Sciatic nerve (tissue), 2 donors: Measurements from ENCODE around the gene ITGAD. TPM values are rescaled to one million over a fixed set of nuclear protein-coding genes. Genes with fewer than 3 reads are reported as not detected.
A peak's percentile ranks its signal among the peaks of the same experiment; 100 is the strongest.

ENCODE experiments used
- ATAC-seq: fragments of 200-7000 bp; cut with Tn5 transposase; one replicate; pipeline ENCODE4 v1.9.1; 2020; ENCODE audit warnings: mild to moderate bottlenecking, moderate library complexity
- DNase-seq: peaks from one replicate; pipeline ENCODE4 v3.0.0-alpha.2; 2020; ENCODE audit warnings: low spot score
- intact Hi-C: fragments of 100-400 bp; cut with DNase I; formaldehyde crosslinking; loops from one replicate; pipeline ENCODE4 v1.14.2; 2022
- total RNA-seq: library from RNA; stranded (reverse); fragmentation: NEBNext Ultra II Directional; extraction: Animal tissue kit (Norgen Biotek cat#: 25700); gene quantifications from one replicate; pipeline ENCODE4 v1.2.1, GENCODE V29; 2021
- donor health status: DM: no; HTN: no; CAD: no.
- donor health status: DM: no; HTN: no; CAD: no.

The ITGAD gene
- total RNA-seq, 1 donor from 2014 or later = 0.89 TPM

- intact Hi-C loops = no loop called here
Measured at GRCh38 chr16:31451201-31451600, 58.1 kb downstream of the ITGAD start.

GRCh38 chr16:31451681-31452351 lies 58.7 kb downstream of the ITGAD start:
- intact Hi-C loops = no loop called here
- ATAC-seq = peak; percentile 72
- no peak for DNase-seq

More at GRCh38 chr16:31451201-31451600, 58.1 kb downstream of the ITGAD start:
- DNase-seq (no peak), ATAC-seq (no peak)

GRCh38 chr16:31452631-31453106 lies 59.5 kb downstream of the ITGAD start:
- ATAC-seq (peak; percentile 81), DNase-seq (no peak)
- intact Hi-C loops = no loop called here

- ATAC-seq (peak; percentile 25), DNase-seq (peak; percentile 60)
- intact Hi-C loops = no loop called here
Measured at GRCh38 chr16:31453255-31454204, 60.4 kb downstream of the ITGAD start.

- DNase-seq (peak; percentile 60), ATAC-seq (no peak)
- intact Hi-C loops = no loop called here
Measured at GRCh38 chr16:31455601-31456314, 62.6 kb downstream of the ITGAD start.

- no peak for ATAC-seq
- intact Hi-C loops = no loop called here
- DNase-seq = no peak
Measured at GRCh38 chr16:31456988-31457360, 63.8 kb downstream of the ITGAD start.

GRCh38 chr16:31458073-31458843 lies 65.1 kb downstream of the ITGAD start:
- peak; percentile 84 for DNase-seq
- intact Hi-C loops = no loop called here
- peak; percentile 6 for ATAC-seq

GRCh38 chr16:31458844-31459686 lies 65.9 kb downstream of the ITGAD start, which contains the start of gene ARMC5:
TSS of gene ARMC5 (plus strand) at chr16:31459501. CDS start at chr16:31459525, 24 bp downstream.
- DNase-seq = peak; percentile 98
- peak; percentile 92 for ATAC-seq
- intact Hi-C loops = no loop called here

GRCh38 chr16:31459687-31460581 lies 66.8 kb downstream of the ITGAD start:
- peak; percentile 100 for DNase-seq
- intact Hi-C loops = no loop called here
- ATAC-seq = peak; percentile 93

- DNase-seq = peak; percentile 58
- no peak for ATAC-seq
- intact Hi-C loops = no loop called here
Measured at GRCh38 chr16:31460582-31461002, 67.5 kb downstream of the ITGAD start.

GRCh38 chr16:31461201-31461920 lies 68.2 kb downstream of the ITGAD start:
- DNase-seq = peak; percentile 37
- ATAC-seq = no peak
- intact Hi-C loops = no loop called here

GRCh38 chr16:31461921-31462804 lies 69.0 kb downstream of the ITGAD start:
- no peak for ATAC-seq
- DNase-seq = peak; percentile 57
- intact Hi-C loops = no loop called here

- ATAC-seq = no peak
- DNase-seq = no peak
- intact Hi-C loops = no loop called here
Measured at GRCh38 chr16:31464348-31464769, 71.2 kb downstream of the ITGAD start.

GRCh38 chr16:31464781-31465260 lies 71.7 kb downstream of the ITGAD start:
- ATAC-seq = no peak
- DNase-seq = no peak
- intact Hi-C loops = no loop called here

GRCh38 chr16:31465788-31466370 lies 72.7 kb downstream of the ITGAD start:
- ATAC-seq (no peak), DNase-seq (no peak)
- intact Hi-C loops = no loop called here
